Measurements from ENCODE around the gene BFAR.
A peak's percentile ranks its signal among the peaks of the same experiment; 100 is the strongest.
"Not testable (repeated sequence)": the region's sequence is repeated elsewhere in the genome, so short reads cannot be mapped to it uniquely, and the experiment has no call there.

BFAR gene

GRCh38 chr16:14632693-14633569 is at the start of gene BFAR:
Gene BFAR, plus strand, starts transcription at chr16:14632951. Its CDS starts 11,396 bp downstream, at chr16:14644347.
- DNase-seq = peak; percentile 99

- no peak for DNase-seq
These were observed 47.5 kb upstream of the BFAR start for GRCh38 chr16:14585287-14585686.

- DNase-seq = no peak
These were observed 46.0 kb upstream of the BFAR start for GRCh38 chr16:14586637-14587305.

GRCh38 chr16:14600164-14600563 is 32.6 kb upstream of the BFAR start:
- no peak for DNase-seq

- no peak for DNase-seq
These were observed 30.2 kb upstream of the BFAR start for GRCh38 chr16:14602443-14602963.

GRCh38 chr16:14606102-14606501 is 26.6 kb upstream of the BFAR start:
- no peak for DNase-seq

- DNase-seq = no peak
These were observed 24.6 kb upstream of the BFAR start for GRCh38 chr16:14608111-14608566.

- no peak for DNase-seq
These were observed 24.1 kb upstream of the BFAR start for GRCh38 chr16:14608604-14609003.

GRCh38 chr16:14609716-14610115 is 23.0 kb upstream of the BFAR start:
- no peak for DNase-seq

- no peak for DNase-seq
These were observed 21.1 kb upstream of the BFAR start for GRCh38 chr16:14611660-14612059.

GRCh38 chr16:14613991-14614390 is 18.8 kb upstream of the BFAR start:
- DNase-seq = no peak

GRCh38 chr16:14616280-14616679 is 16.5 kb upstream of the BFAR start:
- DNase-seq = no peak

- DNase-seq = no peak
These were observed 14.2 kb upstream of the BFAR start for GRCh38 chr16:14618566-14618965.

- no peak for DNase-seq
These were observed 5.7 kb upstream of the BFAR start for GRCh38 chr16:14627078-14627477.

GRCh38 chr16:14628806-14629611 is 3.7 kb upstream of the BFAR start:
- no peak for DNase-seq

- DNase-seq = no peak
These were observed 3.2 kb upstream of the BFAR start for GRCh38 chr16:14629612-14629918.

- peak; percentile 98 for DNase-seq
These were observed 2.7 kb upstream of the BFAR start, which contains the start of gene PARN for GRCh38 chr16:14629919-14630619. Gene PARN, minus strand, starts transcription at chr16:14630260. Its CDS starts 135 bp downstream, at chr16:14630125.

GRCh38 chr16:14630620-14631330 is 2.0 kb upstream of the BFAR start:
- DNase-seq = not testable (repeated sequence)

GRCh38 chr16:14634389-14634725 is 1.6 kb downstream of the BFAR start:
- no peak for DNase-seq

- DNase-seq = no peak
These were observed 2.8 kb downstream of the BFAR start for GRCh38 chr16:14635395-14636165.

Measured in activated naive CD4-positive, alpha-beta T cell treated with anti-CD3 and anti-CD28 coated beads, Interleukin-2, amount 50 U/mL, for 16 hours (primary cell).